CD4-positive, alpha-beta T cell treated with Interleukin-12 subunit alpha and Interleukin-12 subunit beta, for 1 hour (primary cell): Measurements from ENCODE around the gene SGCD.

Experiments
- DNase-seq: peaks from one replicate; pipeline ENCODE4 v3.0.0-alpha.2; 2020

SGCD gene

DNA sequence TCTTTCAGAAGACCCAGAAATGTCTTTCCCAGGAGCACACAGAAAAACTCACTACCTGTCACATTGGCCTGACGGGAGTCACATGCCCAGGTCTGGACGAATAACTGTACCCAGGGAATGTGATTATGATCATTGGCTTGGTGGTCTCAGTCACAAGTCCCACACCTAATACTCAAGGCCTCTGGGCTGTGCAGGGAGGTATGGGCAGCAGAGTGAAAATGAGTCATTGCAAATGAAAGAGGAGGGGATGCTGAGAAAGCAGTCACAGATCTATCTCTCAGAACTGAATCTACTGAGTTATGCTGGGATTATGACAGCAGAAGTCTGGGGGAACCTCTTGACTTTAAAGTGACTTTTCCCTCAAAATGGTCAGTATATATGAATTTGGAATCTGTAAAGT, 36.9 kb downstream of the SGCD start:
- no peak for DNase-seq

DNA sequence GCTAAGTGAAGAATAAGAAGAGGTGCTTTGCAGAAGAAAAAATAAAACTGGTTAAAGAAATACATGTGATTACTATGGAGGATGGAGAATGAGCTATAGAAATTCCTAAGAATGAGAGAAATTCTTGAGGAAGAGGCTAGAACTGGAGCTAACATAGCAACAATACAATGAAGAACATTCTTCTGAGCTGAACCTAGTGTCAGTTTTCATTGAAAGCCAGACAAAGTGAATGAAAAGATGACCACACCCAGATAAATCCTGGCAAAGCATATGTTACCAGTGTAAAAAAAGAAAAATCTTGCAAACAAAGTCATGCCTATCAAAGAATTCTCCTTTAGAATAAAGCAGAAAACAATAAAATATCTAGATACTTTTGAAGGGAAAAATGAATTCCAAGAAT, 39.6 kb downstream of the SGCD start:
- DNase-seq = no peak

DNA sequence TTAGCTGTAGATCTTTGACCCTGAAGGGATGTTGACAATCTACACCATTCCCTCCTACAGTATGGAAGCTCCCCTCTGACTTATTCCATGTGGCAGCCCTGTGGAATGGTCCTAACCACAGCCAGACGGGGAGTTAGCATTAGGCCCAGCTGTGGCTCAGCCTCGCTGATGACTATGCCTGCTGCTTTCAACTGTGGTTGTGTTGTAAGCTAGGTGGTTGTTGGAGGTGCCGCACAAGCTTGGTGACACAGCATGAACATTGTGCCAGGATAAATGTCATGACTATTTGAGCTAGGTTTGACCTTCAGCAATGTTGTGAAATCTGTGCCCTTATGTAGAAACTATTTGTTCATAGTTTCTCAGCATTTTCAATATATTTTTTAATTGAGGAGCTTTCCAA, 40.6 kb downstream of the SGCD start:
- no peak for DNase-seq

DNA sequence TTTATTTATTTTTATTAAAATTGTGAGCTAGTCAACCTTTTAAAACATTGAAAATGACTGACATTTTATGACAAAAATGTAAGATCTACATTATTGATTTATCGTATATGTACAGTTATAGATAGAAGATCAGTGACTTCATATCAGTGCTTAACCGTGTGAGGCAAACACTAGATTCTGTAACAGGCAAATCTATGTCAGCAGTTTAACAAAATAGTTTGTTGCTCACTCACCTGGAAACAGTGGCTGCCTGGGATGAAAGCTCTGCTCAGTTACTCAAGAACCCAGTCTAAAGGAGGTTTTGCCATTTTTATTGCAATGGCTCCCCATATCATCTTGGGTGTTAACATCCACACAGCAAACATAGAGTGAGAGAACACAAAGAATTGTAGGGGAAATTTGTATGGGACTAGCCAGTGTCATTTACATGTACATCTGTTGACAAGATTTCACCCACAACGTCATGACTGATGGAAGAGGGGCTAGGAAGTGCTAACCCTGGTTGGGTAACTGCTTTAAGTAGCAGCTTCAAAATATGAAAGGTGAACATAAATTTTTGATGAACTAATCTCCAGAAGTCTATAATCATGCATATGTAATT, 49.0 kb downstream of the SGCD start:
- no peak for DNase-seq

DNA sequence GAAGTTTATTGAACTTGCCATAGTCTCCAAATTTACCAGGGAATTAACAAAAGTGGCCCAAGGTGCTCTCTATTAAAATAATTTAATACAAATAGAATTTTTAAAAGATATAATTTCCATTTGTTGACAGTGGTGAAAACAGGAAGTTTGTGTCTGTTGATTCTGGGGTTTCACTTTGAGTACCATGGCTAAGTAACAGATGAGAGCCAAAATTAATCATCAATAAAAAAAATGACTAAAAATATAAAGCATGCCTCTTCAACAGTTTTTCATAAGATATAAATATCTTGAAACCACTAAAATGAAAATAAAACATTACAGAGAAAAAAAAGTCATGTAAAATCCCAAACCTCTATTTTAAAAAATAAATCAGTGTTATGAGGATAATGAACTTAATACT, 49.8 kb downstream of the SGCD start:
- no peak for DNase-seq

DNA sequence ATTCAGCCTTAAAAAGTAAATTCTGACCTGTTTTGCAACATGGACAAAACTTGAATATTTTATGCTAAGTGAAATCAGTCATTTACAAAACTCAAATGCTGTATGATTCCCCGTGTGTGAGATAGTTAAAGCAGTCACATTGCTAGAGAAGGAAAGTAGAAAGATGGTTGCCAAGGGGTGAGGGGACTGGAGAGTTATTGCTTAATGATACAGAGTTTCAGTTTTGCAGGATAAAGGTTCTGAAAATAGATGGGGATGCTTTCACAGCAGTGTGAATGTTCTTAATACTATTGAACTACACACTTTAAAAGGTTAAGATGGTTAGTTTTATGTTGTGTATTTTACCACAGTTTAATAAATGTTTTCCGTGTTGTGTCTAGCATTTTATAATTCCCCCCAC, 51.2 kb downstream of the SGCD start:
- DNase-seq = no peak

DNA sequence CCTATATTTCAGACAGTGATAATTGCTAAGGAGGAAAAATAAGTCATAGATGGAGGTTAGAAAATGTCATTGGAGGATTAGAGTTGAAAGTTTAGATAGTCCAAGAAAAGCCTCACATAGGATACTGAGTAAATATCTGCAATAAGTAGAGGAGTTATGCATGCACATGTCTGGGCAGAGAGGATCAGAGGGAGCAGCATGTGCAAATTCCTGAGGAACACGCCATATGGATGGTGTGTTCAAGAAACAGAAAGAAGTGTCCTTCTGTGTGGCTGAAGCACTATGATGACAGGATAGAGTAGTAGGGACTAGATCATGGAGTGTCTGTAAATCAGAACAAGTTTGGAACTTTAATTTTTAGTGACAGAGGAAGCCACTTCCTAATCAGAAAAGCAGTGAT, 52.2 kb downstream of the SGCD start:
- no peak for DNase-seq

DNA sequence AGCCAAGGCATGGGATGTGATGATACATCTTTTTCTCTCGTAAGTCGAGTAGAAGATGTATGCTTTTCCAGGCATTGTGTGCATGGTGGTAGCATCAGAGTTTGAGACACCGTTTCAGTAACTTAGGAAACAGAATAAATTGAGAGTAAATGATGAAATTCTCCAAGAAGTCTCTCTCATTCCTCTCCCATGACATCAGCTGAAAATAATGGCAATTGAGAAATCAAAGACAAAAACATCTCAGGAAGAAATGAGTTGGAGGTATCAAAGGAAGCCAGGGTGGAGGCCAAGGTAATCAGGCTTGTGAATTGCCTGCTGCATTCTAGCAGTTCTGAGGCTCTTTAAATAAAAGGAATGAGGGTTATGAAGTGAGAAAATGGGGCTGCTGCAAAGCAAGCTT, 53.9 kb downstream of the SGCD start:
- no peak for DNase-seq

DNA sequence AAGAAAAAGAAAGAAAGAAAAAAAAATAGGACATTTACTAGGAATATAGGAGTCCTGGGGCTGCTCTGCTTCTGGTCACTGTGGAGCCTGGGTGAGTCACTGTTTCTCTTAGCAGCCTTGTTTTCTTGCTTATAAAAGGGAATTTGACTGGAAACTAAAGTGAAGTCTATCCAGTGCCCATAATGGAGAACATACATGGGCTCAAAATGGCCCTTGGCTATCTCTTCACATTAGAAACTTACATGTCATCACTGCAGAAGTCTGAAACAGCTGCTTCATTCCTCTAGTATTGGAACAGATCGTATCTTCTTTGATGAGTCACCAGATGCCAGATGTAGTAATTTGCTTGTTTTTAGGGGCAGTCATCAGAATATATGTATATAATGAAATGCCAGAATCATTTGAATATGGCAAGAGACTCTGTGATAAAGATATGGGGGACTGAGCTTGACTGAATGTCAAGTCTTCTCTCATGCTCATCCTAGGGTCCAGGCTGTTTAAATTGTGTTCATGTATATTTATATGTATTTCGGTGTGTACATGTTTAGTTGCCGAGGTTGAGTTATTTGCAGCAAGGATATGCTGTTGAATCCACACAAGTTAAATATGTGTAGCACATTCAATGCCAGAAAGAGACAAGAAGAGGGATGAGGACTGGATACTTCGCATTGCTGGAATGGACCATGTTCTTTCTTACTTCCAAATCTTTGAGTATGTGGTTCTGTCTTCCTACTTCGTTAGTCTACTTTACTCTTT, 56.7 kb downstream of the SGCD start:
- no peak for DNase-seq

DNA sequence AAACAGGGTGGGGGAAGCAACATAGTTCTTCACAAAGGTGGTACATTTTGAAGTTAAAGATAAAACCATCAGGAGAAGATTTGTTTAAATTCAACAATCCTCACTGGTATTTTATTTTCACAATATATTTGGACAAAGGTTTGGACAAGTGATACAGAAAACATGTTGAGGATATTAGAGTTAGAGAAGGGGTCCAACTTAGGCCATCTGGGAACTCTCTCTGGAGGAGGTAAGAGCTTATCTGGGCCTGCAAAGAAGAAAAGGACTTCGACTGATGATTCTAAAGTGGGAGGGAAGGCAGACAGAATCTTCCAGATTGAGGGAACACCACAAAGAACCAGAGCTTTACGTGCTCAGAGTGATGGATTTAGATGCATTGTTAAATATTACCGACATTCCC, 58.5 kb downstream of the SGCD start:
- no peak for DNase-seq

DNA sequence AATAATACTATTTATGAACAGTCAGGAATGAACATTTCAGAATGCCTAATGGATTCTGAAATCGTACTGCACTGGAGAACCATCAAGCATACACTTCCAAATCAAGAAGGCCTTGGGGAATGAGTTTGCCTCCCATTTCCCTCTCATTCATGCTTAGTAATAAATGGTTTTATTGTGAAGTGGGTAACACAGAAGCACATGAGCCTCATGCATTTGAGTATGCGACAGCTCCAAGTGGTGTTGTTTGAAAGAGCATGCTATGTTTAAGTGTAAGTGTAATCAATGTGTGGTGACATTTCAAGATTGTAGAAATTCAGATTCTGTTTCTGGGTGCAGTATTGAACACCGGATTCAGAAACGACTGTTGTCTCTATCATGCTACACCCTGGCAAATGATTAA, 60.0 kb downstream of the SGCD start:
- no peak for DNase-seq

DNA sequence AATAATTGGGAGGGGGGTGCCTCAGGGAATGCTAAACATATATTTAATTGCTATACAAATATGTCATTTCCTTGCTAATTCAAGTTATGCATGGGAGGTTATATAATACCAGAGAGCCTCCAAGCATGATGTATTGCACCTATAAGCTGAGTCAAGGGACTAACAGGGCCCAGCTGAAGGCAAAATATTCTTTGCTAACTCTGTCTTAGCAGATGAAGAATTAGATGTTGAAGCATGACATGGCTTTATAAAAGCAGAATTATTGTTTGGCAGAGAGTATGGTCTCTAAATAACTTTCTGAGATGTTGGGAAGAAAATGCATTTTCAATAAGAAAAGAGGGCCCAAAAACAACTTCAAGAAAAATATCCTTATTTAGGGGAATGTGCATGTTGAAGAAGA, 60.4 kb downstream of the SGCD start:
- DNase-seq = no peak

DNA sequence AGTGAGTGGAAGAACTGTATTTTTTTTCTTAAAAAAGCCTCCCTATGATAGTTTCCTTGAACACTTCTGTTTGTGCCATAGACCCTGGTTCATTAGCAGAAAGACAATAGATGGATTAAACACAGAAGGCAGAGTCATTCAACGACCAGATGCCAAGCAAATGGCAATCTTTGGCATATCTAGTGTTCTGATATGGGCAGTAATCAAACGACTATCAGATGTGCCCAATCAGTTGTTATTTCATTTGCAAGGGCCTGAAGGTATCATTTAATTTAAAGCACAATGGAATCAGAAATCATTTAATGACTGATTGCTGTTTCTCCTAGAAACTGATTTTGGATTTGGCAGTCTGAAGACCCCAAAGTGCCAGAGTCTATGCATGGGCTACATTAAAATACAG, 61.3 kb downstream of the SGCD start:
- no peak for DNase-seq

DNA sequence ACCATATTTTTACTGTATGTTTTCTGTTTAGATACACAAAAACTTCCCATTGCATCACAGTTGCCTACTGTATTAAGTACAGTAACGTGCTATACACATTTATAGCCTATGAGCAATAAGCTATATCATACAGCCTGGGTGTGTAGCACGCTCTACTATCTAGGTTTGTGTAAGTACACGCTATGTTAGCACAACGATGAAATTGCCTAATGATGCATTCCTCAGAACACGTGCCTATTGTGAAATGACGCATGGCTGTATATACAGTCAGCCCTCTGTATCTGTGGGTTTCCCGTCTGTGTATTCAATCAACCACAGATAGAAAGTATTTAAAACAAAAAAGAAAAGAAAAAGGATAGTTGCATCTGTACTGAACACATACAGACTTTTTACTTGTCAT, 64.2 kb downstream of the SGCD start:
- DNase-seq = no peak

DNA sequence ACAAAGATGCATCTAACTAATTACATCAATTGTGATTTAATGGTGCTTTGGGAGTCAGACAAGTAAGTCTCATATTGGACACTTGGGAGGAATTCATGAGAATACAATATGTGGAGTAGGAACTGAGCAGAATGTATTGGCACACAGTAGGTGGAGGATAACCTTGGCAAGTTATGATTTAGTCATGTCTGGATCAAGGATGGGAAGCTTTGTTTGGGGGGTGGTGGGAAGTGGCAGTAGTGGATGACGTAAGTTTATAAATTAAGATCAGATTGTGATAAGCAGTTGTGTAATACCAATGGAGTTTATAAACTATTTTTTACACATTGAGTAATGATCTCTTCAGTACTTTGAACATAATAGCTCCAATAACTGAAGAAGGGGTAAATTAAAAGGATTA, 67.0 kb downstream of the SGCD start:
- DNase-seq = no peak

DNA sequence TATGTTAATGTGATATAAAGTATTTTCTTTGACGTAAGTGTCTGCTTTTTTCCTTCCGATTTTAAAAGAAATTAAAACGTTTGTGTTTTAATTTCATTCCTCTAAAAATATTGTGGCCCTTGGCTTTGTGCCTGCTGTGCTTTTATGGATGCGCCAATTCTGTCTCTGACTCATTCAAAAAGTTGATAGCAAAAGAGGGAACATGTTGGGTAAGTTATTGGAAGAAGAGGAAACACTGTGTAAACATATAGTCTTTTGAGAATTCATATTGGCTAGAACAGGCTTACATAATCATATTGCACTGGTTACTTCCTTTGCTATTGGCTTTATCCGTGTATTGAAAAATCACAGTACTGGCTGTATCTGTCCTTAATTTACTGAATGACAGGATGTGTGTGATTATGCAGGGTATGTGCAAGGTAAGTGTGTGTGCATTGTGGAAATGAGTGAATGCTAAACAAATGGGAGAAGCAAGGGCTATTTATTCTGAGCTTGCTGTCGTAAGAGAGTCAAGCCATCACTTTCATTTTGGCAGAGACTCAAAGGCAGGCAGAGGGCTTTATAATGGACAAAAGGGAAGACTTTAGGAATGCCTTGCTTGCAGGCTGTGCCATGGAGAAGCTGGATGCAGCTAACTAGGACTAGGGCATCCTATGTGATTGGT, 67.8 kb downstream of the SGCD start:
- DNase-seq = no peak

DNA sequence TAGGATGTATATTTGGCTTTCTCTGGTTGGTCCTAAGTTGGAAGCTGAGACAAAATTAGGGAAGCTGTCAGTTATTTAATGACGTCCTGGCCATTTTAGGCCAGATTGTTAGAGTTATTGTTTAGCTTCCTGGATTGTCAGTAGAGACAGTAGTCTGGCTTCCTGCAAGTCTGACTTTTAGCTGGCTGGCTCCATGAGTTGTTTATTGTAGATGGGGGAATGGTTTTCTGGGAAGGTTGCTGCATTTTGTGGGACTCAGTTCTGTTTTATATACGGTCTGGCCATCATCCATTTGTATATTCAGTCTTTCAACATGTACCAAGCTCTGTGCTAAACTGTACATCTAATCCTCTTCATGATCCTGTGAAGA, 68.3 kb downstream of the SGCD start:
- DNase-seq = no peak

DNA sequence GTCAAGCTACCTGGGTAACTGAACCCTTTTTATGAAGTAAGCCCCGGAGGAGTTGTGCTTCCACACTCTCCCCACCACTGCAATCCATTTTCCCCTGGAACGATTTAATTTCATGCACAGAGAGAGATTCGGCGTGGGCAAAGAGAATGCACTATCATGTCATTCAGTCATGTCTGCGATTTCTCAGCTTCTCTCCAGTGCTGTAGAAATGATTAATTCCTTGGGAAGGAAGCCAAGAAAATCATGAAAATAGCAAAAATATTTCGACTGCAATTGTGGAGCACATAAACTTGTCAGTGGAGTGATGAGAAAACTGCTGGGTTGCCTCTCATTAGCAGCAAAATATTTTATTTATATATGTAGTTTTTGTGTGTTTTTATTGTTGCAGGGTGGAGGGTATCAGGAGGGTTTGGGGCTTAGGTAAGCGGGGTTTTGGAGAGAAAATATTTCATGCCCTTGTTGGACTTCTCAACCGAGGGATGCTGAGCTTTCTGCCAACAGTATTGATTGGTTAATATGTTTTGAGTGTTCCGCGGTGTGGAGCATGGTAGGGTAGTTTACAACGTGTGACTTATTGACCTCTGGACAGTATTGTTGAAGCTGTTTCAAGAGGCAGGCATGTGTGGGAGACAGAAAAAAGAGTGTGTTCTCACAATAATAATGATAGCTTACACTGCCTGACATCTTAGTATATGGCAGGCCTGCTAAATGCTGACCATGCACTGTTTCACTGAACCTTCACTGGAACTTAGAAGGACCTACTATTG, 69.3 kb downstream of the SGCD start:
- no peak for DNase-seq

DNA sequence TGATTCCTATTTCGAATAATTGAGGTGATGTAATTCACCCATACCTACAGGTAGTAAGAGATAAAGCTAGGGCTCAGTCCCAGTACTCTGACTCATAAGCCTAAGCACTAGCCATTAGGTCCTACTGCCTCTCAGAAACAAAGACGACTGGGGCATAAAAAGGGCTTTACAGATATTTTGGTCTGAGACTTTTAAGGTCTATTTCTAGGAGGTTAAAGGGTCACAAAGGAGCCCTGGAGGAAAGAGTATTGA, 69.8 kb downstream of the SGCD start:
- no peak for DNase-seq

DNA sequence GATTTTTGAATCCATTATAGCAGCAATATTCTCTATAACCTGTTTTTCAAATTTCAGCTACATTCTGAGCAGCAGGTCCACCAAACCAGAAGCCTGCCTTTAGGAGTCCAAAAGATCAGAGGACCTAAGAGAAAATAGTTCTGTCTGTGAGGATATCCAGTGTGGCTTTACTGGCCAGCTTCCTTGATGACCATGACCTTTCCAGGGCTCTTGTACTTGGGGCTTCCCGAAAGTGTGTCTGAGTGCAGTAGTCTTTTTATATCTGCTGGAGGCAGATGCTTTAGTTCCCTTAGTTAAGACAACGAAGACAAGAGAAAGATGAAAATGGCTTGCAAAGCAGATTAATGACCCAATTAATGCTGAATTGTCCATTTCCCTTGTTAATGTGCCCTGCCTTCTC, 72.4 kb downstream of the SGCD start:
- no peak for DNase-seq

DNA sequence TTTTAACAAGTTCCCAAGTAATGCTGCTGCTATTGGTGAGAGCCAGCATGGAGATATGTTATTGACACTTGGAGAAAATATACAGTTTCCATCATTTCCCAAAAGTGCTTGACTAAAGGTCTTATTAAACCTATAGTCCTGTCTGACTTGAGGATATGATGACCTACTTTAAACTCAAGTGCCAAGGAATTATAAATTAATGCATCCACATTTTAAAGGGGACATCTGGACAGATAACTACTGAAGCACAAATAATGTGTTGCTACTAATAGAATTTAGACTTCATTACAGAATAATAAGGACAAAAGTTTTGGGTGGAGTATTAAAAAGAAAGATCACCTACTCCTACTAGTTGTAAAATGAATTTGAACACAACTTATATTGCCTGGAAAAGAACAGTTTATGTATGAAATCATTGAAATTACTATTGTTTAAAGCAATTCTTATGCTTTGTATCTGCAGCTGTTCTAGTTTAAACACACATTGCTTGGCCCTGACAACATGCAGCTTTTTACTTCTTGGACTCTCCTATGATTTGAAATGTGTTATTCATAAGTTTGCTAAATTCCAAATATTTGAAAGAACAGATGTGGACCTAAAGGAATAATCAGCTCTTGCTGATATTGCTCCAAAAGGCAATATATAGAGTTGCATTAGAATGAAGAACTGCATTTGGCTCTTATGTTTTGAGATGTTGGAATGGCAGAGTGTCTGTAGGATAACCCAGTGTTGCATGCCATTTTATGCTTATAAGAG, 73.4 kb downstream of the SGCD start:
- no peak for DNase-seq

DNA sequence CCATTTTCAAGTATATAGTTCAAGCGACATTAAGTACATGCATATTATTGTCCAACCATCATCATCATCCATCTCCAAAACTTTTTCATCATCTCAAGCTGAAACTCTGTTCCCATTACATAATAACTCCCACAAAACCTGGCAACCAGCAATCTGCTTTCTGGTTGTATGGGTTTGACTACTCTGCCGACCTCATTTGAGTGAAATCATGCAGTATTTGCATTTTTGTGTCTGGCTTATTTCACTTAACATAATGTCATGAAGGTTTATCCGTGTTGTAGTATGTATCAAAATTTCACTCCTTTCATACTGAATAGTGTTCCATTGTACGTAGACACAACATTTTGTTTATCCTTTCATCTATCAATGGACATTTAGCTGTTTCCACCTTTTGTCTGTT, 74.8 kb downstream of the SGCD start:
- DNase-seq = no peak

DNA sequence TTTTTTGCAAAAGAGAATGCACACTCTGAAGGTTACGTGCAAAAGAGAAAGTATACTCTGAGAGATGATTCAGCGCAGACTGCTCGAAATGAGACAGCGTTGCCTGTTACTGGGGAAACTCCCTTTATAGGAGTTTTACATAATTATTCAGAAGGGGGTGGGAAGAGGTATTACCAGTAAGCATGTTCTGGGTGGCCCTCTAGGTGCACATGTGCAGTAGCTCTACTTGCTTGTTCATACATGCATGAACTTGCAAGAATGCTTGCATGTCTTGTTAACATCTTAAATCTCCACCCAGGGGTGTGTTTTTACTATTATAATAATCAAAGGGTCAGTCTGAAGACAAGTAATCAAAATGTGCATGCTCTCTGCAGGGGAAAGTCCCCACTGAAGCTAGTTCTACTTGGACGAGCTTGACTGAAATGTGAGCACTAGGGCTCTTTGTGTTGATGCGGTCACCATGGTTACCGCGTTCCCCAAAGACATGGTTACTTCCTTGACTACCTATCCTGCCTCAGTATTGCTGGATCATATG, 75.5 kb downstream of the SGCD start:
- peak; percentile 51 for DNase-seq
